HCT116 (cell line): ENCODE results near the gene MYRFL. TPM values are rescaled to one million over a fixed set of nuclear protein-coding genes. Genes with fewer than 3 reads are reported as not detected.

Experiments
- ATAC-seq: fragments of 200-7000 bp; cut with Tn5 transposase; 2 replicates; pipeline ENCODE4 v1.9.1; 2020; ENCODE audit warnings: mild to moderate bottlenecking, moderate library complexity
- BruUV-seq: library from RNA; stranded (reverse); fragments of 400-500 nt; replicated peaks from 2 replicates; lab custom pipeline; 2021; lab: Mats Ljungman, UMichigan
- CTCF ChIA-PET: fragments of 300-600 bp; sonication (Branson Sonifier 250); formaldehyde crosslinking; loops from one replicate; lab custom pipeline; 2021; ENCODE audit warnings: antibody characterized with exemption; lab: Charles Lee
- POLR2A ChIA-PET: fragments of 300-600, 350-600 bp; sonication (Branson Sonifier 250); formaldehyde crosslinking; loops from one replicate; lab custom pipeline; 2021; ENCODE audit warnings: antibody characterized with exemption; lab: Charles Lee
- RAD21 ChIA-PET, 2 experiments: fragments of 300-600 bp; sonication (Branson Sonifier 250); formaldehyde crosslinking; loops; one replicate each; lab custom pipeline; 2023; ENCODE audit warnings: low total read pairs in 2 of 2; ENCODE audit not compliant: uncharacterized antibody in 2 of 2, unreplicated experiment in 2 of 2, low non-redundant PET in 1 of 2; lab: Charles Lee
- DNase-seq: peaks from one replicate; pipeline ENCODE4 v3.0.0-alpha.2; 2010; ENCODE audit warnings: low read depth, low spot score
- H2AFZ ChIP-seq: fragments of 200-600 bp; shearing (Covaris generic), sonication (generic); 2 replicates; pipeline ENCODE4 v1.6.1; 2017; ENCODE audit warnings: low read depth, mixed run types, mixed read lengths, antibody characterized with exemption, low read length; ENCODE audit not compliant: poor library complexity, severe bottlenecking
- H3K27ac ChIP-seq: 2 replicates; pipeline ENCODE4 v1.5.1; 2012; ENCODE audit warnings: low read depth, low read length
- H3K27me3 ChIP-seq: fragments of 200-600 bp; sonication (generic); 2 replicates; pipeline ENCODE4 v1.6.1; 2016; ENCODE audit warnings: mixed run types, low read length, mixed read lengths; ENCODE audit not compliant: insufficient read depth
- H3K36me3 ChIP-seq, 2 experiments: fragments of 200-500 bp in 1 of 2; fragments of 200-600 bp in 1 of 2; sonication (Bioruptor generic) in 1 of 2; sonication (generic) in 1 of 2; 2 replicates each; pipeline versions ENCODE4 v1.5.1 to v1.6.1; 2014 to 2016; ENCODE audit warnings: low read length in 2 of 2, inconsistent platforms in 1 of 2, mixed read lengths in 1 of 2, mixed run types in 1 of 2; ENCODE audit not compliant: insufficient read depth in 2 of 2, control insufficient read depth in 1 of 2
- H3K4me1 ChIP-seq, 2 experiments: fragments of 200-600 bp in 1 of 2; sonication (generic) in 1 of 2; 2 replicates each; pipeline versions ENCODE4 v1.5.1 to v1.6.1; 2012 to 2017; ENCODE audit warnings: low read length in 2 of 2, inconsistent platforms in 1 of 2, mild to moderate bottlenecking in 1 of 2, mixed read lengths in 1 of 2, mixed run types in 1 of 2, moderate library complexity in 1 of 2; ENCODE audit not compliant: insufficient read depth in 2 of 2, control insufficient read depth in 1 of 2
- H3K4me2 ChIP-seq: fragments of 200-600 bp; sonication (generic); 2 replicates; pipeline ENCODE4 v1.6.1; 2017; ENCODE audit warnings: mixed run types, low read length, mixed read lengths
- H3K4me3 ChIP-seq, 2 experiments: fragments of 200-600 bp in 1 of 2; sonication (generic) in 1 of 2; replicated peaks in 1 of 2; 2 replicates each; pipeline ENCODE4 v1.5.1; 2011 to 2016; ENCODE audit warnings: low read length in 2 of 2, control low read depth in 1 of 2, low read depth in 1 of 2, mild to moderate bottlenecking in 1 of 2, mixed read lengths in 1 of 2, mixed run types in 1 of 2
- H3K79me2 ChIP-seq: fragments of 200-600 bp; sonication (generic); 2 replicates; pipeline ENCODE4 v1.6.1; 2017; ENCODE audit warnings: mild to moderate bottlenecking, mixed run types, low read length, moderate library complexity, mixed read lengths; ENCODE audit not compliant: insufficient read depth
- H3K9ac ChIP-seq: fragments of 200-600 bp; sonication (generic); 2 replicates; pipeline ENCODE4 v1.6.1; 2016; ENCODE audit warnings: low read length, mixed read lengths
- H3K9me2 ChIP-seq: fragments of 200-600 bp; sonication (generic), shearing (Covaris generic); 2 replicates; pipeline ENCODE4 v1.6.1; 2017; ENCODE audit warnings: mixed run types, mild to moderate bottlenecking, moderate library complexity; ENCODE audit not compliant: insufficient read depth
- H3K9me3 ChIP-seq, 2 experiments: fragments of 200-500 bp in 1 of 2; fragments of 200-600 bp in 1 of 2; sonication (Bioruptor generic) in 1 of 2; sonication (generic) in 1 of 2; 2 replicates each; pipeline ENCODE4 v1.6.1; 2014 to 2017; ENCODE audit warnings: low read length in 2 of 2, mixed read lengths in 2 of 2, inconsistent platforms in 1 of 2, low read depth in 1 of 2, mild to moderate bottlenecking in 1 of 2, mixed run types in 1 of 2, moderate library complexity in 1 of 2; ENCODE audit not compliant: control insufficient read depth in 1 of 2, insufficient read depth in 1 of 2
- H4K20me1 ChIP-seq: fragments of 200-600 bp; sonication (generic), shearing (Covaris generic); 2 replicates; pipeline ENCODE4 v1.6.1; 2017; ENCODE audit warnings: mixed run types, mild to moderate bottlenecking, moderate library complexity; ENCODE audit not compliant: insufficient read depth
- CBX3 ChIP-seq: IDR thresholded peaks from 2 replicates; pipeline ENCODE4 v1.6.1; 2012; ENCODE audit warnings: low read depth
- CEBPB ChIP-seq: IDR thresholded peaks from 2 replicates; pipeline ENCODE4 v1.6.1; 2012; ENCODE audit warnings: low read depth
- EGR1 ChIP-seq: IDR thresholded peaks from 2 replicates; pipeline ENCODE4 v1.6.1; 2012; ENCODE audit warnings: low read depth
- ELF1 ChIP-seq: IDR thresholded peaks from 2 replicates; pipeline ENCODE4 v1.6.1; 2012; ENCODE audit warnings: low read depth, borderline replicate concordance
- EZH2 ChIP-seq: fragments of 200-600 bp; sonication (generic); IDR thresholded peaks from 2 replicates; pipeline ENCODE4 v1.6.1; 2017; ENCODE audit warnings: antibody characterized with exemption, mixed run types
- FOSL1 ChIP-seq: IDR thresholded peaks from 2 replicates; pipeline ENCODE4 v1.6.1; 2012; ENCODE audit warnings: low read depth
- JUND ChIP-seq: IDR thresholded peaks from 2 replicates; pipeline ENCODE4 v1.6.1; 2012
- POLR2A ChIP-seq: IDR thresholded peaks from 2 replicates; pipeline ENCODE4 v1.7.0; 2011; ENCODE audit warnings: borderline replicate concordance; ENCODE audit not compliant: insufficient read depth, insufficient read length; ENCODE audit errors: extremely low read depth
- POLR2AphosphoS5 ChIP-seq: IDR thresholded peaks from 2 replicates; pipeline ENCODE4 v1.6.1; 2011; ENCODE audit warnings: mild to moderate bottlenecking, low read depth, low read length, moderate library complexity
- RAD21 ChIP-seq: IDR thresholded peaks from 2 replicates; pipeline ENCODE4 v1.6.1; 2012; ENCODE audit warnings: low read depth, mild to moderate bottlenecking
- REST ChIP-seq: IDR thresholded peaks from 2 replicates; pipeline ENCODE4 v1.6.1; 2012; ENCODE audit warnings: low read depth
- SP1 ChIP-seq: IDR thresholded peaks from 2 replicates; pipeline ENCODE4 v1.6.1; 2012; ENCODE audit warnings: low read depth
- SRF ChIP-seq: IDR thresholded peaks from 2 replicates; pipeline ENCODE4 v1.6.1; 2012; ENCODE audit warnings: low read depth
- TCF7L2 ChIP-seq: IDR thresholded peaks from 2 replicates; pipeline ENCODE4 v1.7.0; 2011; ENCODE audit warnings: borderline replicate concordance, inconsistent platforms; ENCODE audit not compliant: insufficient read depth, insufficient read length; ENCODE audit errors: extremely low read depth
- ZNF274 ChIP-seq: fragments of 200-500 bp; sonication (Bioruptor generic); IDR thresholded peaks from 2 replicates; pipeline ENCODE4 v1.6.1; 2014; ENCODE audit warnings: mild to moderate bottlenecking, low read depth, low read length, inconsistent platforms
- intact Hi-C: fragments of 100-400 bp; cut with micrococcal nuclease; formaldehyde crosslinking; loops from 2 replicates; pipeline ENCODE4 v1.10.0; 2022
- total RNA-seq: library from RNA; stranded (reverse); gene quantifications from one replicate; pipeline ENCODE4 v1.2.1, GENCODE V29; 2021; ENCODE audit not compliant: unreplicated experiment
- TF ChIP-seq, protein P1 (sequence below), 3 experiments: fragments of 200-600 bp in 1 of 3; sonication (generic) in 1 of 3; IDR thresholded peaks in 2 of 3; conservative IDR thresholded peaks in 1 of 3; 2 replicates each; pipeline ENCODE4 v1.5.1; 2012 to 2017; ENCODE audit warnings: low read depth in 2 of 3, low read length in 2 of 3, antibody characterized with exemption in 1 of 3, borderline replicate concordance in 1 of 3, control low read depth in 1 of 3, mild to moderate bottlenecking in 1 of 3, mixed read lengths in 1 of 3, mixed run types in 1 of 3, moderate library complexity in 1 of 3; ENCODE audit not compliant: insufficient read depth in 1 of 3

MYRFL gene
- total RNA-seq, 1 experiment from 2014 or later, result 0.30 TPM

DNA sequence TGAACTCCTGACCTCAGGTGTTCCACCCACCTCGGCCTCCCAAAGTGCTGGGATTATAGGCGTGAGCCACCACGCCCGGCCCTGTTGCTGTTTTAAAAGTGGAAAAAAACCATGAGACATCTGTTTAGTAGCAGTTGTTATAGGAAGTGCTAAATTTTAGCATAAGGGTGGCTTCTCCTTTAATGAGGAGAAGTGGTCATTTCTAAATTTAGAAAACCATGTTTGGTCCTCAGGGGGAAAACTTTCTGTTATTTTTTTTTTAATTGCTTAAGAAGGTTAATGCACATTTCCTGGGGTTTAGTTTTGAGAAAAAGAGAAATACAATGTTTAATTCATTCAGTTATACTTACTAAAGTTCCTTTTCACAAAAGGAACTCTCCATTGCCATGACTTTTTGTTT lies 102.1 kb downstream of the MYRFL start:
- Histone ChIP-seq H4K20me1 (no peaks in the 10 kb centered on the region), H3K36me3 (no peaks in the 10 kb centered on the region), H3K9ac (no peak overlapping the region), H2AFZ (no peak overlapping the region), H3K79me2 (no peaks in the 10 kb centered on the region), H3K4me3 (no peak overlapping the region), H3K27me3 (no peaks in the 10 kb centered on the region), H3K9me3 (no peaks in the 10 kb centered on the region), H3K27ac (no peak overlapping the region), H3K4me2 (no peak overlapping the region), H3K9me2 (no peaks in the 10 kb centered on the region), H3K4me1 (peaks cover 3 to 18% of the 10 kb centered on the region in 2 experiments; a peak in 2 of 4 replicates)
- POLR2A ChIA-PET, result no interaction called here
- ATAC-seq (no peak), DNase-seq (no peak)
- intact Hi-C loops, result no loop called here
- TF ChIP-seq REST (no peak), FOSL1 (no peak), TCF7L2 (no peak), EZH2 (no peak), EGR1 (no peak), ZNF274 (no peak), SRF (no peak), CBX3 (no peak), POLR2AphosphoS5 (no peak), CEBPB (no peak), RAD21 (no peak), SP1 (no peak), POLR2A (no peak), ELF1 (no peak), JUND (no peak)
- TF ChIP-seq, protein P1, sequence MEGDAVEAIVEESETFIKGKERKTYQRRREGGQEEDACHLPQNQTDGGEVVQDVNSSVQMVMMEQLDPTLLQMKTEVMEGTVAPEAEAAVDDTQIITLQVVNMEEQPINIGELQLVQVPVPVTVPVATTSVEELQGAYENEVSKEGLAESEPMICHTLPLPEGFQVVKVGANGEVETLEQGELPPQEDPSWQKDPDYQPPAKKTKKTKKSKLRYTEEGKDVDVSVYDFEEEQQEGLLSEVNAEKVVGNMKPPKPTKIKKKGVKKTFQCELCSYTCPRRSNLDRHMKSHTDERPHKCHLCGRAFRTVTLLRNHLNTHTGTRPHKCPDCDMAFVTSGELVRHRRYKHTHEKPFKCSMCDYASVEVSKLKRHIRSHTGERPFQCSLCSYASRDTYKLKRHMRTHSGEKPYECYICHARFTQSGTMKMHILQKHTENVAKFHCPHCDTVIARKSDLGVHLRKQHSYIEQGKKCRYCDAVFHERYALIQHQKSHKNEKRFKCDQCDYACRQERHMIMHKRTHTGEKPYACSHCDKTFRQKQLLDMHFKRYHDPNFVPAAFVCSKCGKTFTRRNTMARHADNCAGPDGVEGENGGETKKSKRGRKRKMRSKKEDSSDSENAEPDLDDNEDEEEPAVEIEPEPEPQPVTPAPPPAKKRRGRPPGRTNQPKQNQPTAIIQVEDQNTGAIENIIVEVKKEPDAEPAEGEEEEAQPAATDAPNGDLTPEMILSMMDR (IDR thresholded peaks at IDR 0.05 in 2 of 3, conservative IDR thresholded peaks at IDR 0.05 in 1 of 3; ENCODE audit: borderline replicate concordance in 1 of 3, insufficient read depth in 1 of 3, low read depth in 2 of 3, low read length in 2 of 3), result no peak
- CTCF ChIA-PET, result no interaction called here
- RAD21 ChIA-PET, result no interaction called here
- no TSS peak for BruUV-seq
